Mononuclear cell (primary cell): ENCODE measurements around the gene UBXN11. TPM values are rescaled to one million over a fixed set of nuclear protein-coding genes. Genes with fewer than 3 reads are reported as not detected.

Experiments
- H3K27me3 ChIP-seq: 2 replicates; pipeline ENCODE4 v1.6.0; 2011; ENCODE audit warnings: low read length, control low read depth; ENCODE audit not compliant: insufficient read depth
- H3K4me1 ChIP-seq: 2 replicates; pipeline ENCODE4 v1.5.1; 2011; ENCODE audit warnings: mild to moderate bottlenecking, low read length, control low read depth; ENCODE audit not compliant: insufficient read depth
- H3K4me3 ChIP-seq: 2 replicates; pipeline ENCODE4 v1.5.1; 2011; ENCODE audit warnings: mild to moderate bottlenecking, low read length, moderate library complexity
- H3K9me3 ChIP-seq: 2 replicates; pipeline ENCODE4 v1.5.1; 2011; ENCODE audit warnings: low read depth, mild to moderate bottlenecking, control low read depth, low read length
- total RNA-seq: library from RNA; depleted of rRNA; stranded (reverse); fragments of >200 nt; gene quantifications from one replicate; pipeline ENCODE4 v1.2.3, GENCODE V29; 2012

The UBXN11 gene
- total RNA-seq, 1 donor: 24.5 TPM

- H3K4me1 ChIP-seq: peaks cover 87% of the 10 kb centered on the region
- H3K27me3 ChIP-seq: no peaks in the 10 kb centered on the region
- no peaks in the 10 kb centered on the region for H3K9me3 ChIP-seq
- no peak overlapping the region for H3K4me3 ChIP-seq
These were observed 28.1 kb downstream of the UBXN11 start for GRCh38 chr1:26278303-26278702.

GRCh38 chr1:26277719-26278118 lies 28.7 kb downstream of the UBXN11 start:
- Histone ChIP-seq H3K9me3 (no peaks in the 10 kb centered on the region), H3K27me3 (no peaks in the 10 kb centered on the region), H3K4me3 (no peak overlapping the region), H3K4me1 (peaks cover 82% of the 10 kb centered on the region)

GRCh38 chr1:26277261-26277661 lies 29.2 kb downstream of the UBXN11 start:
- H3K4me1 ChIP-seq: peaks cover 77% of the 10 kb centered on the region
- no peaks in the 10 kb centered on the region for H3K9me3 ChIP-seq
- no peaks in the 10 kb centered on the region for H3K27me3 ChIP-seq
- no peak overlapping the region for H3K4me3 ChIP-seq

- Histone ChIP-seq H3K27me3 (no peaks in the 10 kb centered on the region), H3K4me3 (no peak overlapping the region), H3K9me3 (no peaks in the 10 kb centered on the region), H3K4me1 (peaks cover 69% of the 10 kb centered on the region)
These were observed 30.0 kb downstream of the UBXN11 start for GRCh38 chr1:26276432-26276838.

GRCh38 chr1:26275580-26276431 lies 30.6 kb downstream of the UBXN11 start:
- Histone ChIP-seq H3K9me3 (no peaks in the 10 kb centered on the region), H3K27me3 (no peaks in the 10 kb centered on the region), H3K4me1 (peaks cover 62% of the 10 kb centered on the region), H3K4me3 (no peak overlapping the region)

GRCh38 chr1:26274801-26275425 lies 31.5 kb downstream of the UBXN11 start:
- no peaks in the 10 kb centered on the region for H3K9me3 ChIP-seq
- no peak overlapping the region for H3K4me3 ChIP-seq
- H3K27me3 ChIP-seq: no peaks in the 10 kb centered on the region
- peaks cover 58% of the 10 kb centered on the region for H3K4me1 ChIP-seq

- Histone ChIP-seq H3K4me3 (no peak overlapping the region), H3K9me3 (peaks cover 4% of the 10 kb centered on the region), H3K27me3 (no peaks in the 10 kb centered on the region), H3K4me1 (peaks cover 3% of the 10 kb centered on the region)
These were observed 37.3 kb downstream of the UBXN11 start for GRCh38 chr1:26269198-26269550.

GRCh38 chr1:26268290-26269197 lies 37.9 kb downstream of the UBXN11 start:
- Histone ChIP-seq H3K4me3 (no peak overlapping the region), H3K4me1 (no peaks in the 10 kb centered on the region), H3K9me3 (peaks cover 4% of the 10 kb centered on the region), H3K27me3 (no peaks in the 10 kb centered on the region)

- Histone ChIP-seq H3K27me3 (no peaks in the 10 kb centered on the region), H3K9me3 (peaks cover 4% of the 10 kb centered on the region), H3K4me3 (no peak overlapping the region), H3K4me1 (peaks cover 6% of the 10 kb centered on the region)
These were observed 41.0 kb downstream of the UBXN11 start for GRCh38 chr1:26265405-26265804.

- Histone ChIP-seq H3K4me1 (peaks cover 28% of the 10 kb centered on the region), H3K9me3 (no peaks in the 10 kb centered on the region), H3K27me3 (no peaks in the 10 kb centered on the region), H3K4me3 (no peak overlapping the region)
These were observed 43.2 kb downstream of the UBXN11 start for GRCh38 chr1:26263212-26263611.

- Histone ChIP-seq H3K27me3 (no peaks in the 10 kb centered on the region), H3K4me1 (peaks cover 28% of the 10 kb centered on the region), H3K4me3 (no peak overlapping the region), H3K9me3 (no peaks in the 10 kb centered on the region)
These were observed 46.9 kb downstream of the UBXN11 start for GRCh38 chr1:26259578-26259977.

- H3K9me3 ChIP-seq: no peaks in the 10 kb centered on the region
- peaks cover 28% of the 10 kb centered on the region for H3K4me1 ChIP-seq
- H3K4me3 ChIP-seq: no peak overlapping the region
- no peaks in the 10 kb centered on the region for H3K27me3 ChIP-seq
These were observed 47.4 kb downstream of the UBXN11 start for GRCh38 chr1:26259005-26259404.

GRCh38 chr1:26257222-26257621 lies 49.2 kb downstream of the UBXN11 start:
- Histone ChIP-seq H3K27me3 (no peaks in the 10 kb centered on the region), H3K9me3 (no peaks in the 10 kb centered on the region), H3K4me3 (no peak overlapping the region), H3K4me1 (peaks cover 28% of the 10 kb centered on the region)

GRCh38 chr1:26254404-26254803 lies 52.0 kb downstream of the UBXN11 start:
- Histone ChIP-seq H3K4me1 (peaks cover 13% of the 10 kb centered on the region), H3K9me3 (no peaks in the 10 kb centered on the region), H3K4me3 (no peak overlapping the region), H3K27me3 (no peaks in the 10 kb centered on the region)

- H3K9me3 ChIP-seq: no peaks in the 10 kb centered on the region
- no peaks in the 10 kb centered on the region for H3K27me3 ChIP-seq
- H3K4me1 ChIP-seq: no peaks in the 10 kb centered on the region
- H3K4me3 ChIP-seq: no peak overlapping the region
These were observed 53.7 kb downstream of the UBXN11 start for GRCh38 chr1:26252718-26253117.
